Trophoblast cell (in vitro differentiated cells and primary cell): Measurements from ENCODE around the gene CCL25.

Experiments
- DNase-seq, 2 donors: peaks; one replicate each; pipeline ENCODE4 v3.0.0-alpha.2; 2016
- H2AFZ ChIP-seq: 2 replicates; pipeline ENCODE4 v1.6.1; 2013; ENCODE audit warnings: low read length, moderate library complexity, mild to moderate bottlenecking; ENCODE audit not compliant: insufficient read depth, poor library complexity
- H2AK5ac ChIP-seq: 2 replicates; pipeline ENCODE4 v1.6.1; 2013; ENCODE audit warnings: mild to moderate bottlenecking, low read length
- H2BK120ac ChIP-seq: 2 replicates; pipeline ENCODE4 v1.6.1; 2013; ENCODE audit warnings: low read length, mild to moderate bottlenecking, moderate library complexity; ENCODE audit not compliant: insufficient read depth, poor library complexity
- H2BK12ac ChIP-seq: 2 replicates; pipeline ENCODE4 v1.6.1; 2013; ENCODE audit warnings: mild to moderate bottlenecking, low read length, moderate library complexity
- H2BK5ac ChIP-seq: 2 replicates; pipeline ENCODE4 v1.6.1; 2013; ENCODE audit warnings: low read length, low read depth, moderate library complexity, mild to moderate bottlenecking; ENCODE audit not compliant: poor library complexity
- H3K14ac ChIP-seq: 2 replicates; pipeline ENCODE4 v1.6.1; 2013; ENCODE audit warnings: mild to moderate bottlenecking, low read length
- H3K18ac ChIP-seq: 2 replicates; pipeline ENCODE4 v1.6.1; 2013; ENCODE audit warnings: mild to moderate bottlenecking, low read length
- H3K23ac ChIP-seq: 2 replicates; pipeline ENCODE4 v1.6.1; 2013; ENCODE audit warnings: low read length
- H3K27ac ChIP-seq: 2 replicates; pipeline ENCODE4 v1.5.1; 2013; ENCODE audit warnings: low read depth, mild to moderate bottlenecking, inconsistent platforms, low read length, moderate library complexity
- H3K27me3 ChIP-seq: 2 replicates; pipeline ENCODE4 v1.6.1; 2013; ENCODE audit warnings: inconsistent platforms, mild to moderate bottlenecking, low read length, moderate library complexity; ENCODE audit not compliant: insufficient read depth
- H3K36me3 ChIP-seq, 2 experiments: 1 replicate in 1 of 2; 2 replicates in 1 of 2; pipeline ENCODE4 v1.6.1; 2013; ENCODE audit warnings: low read length in 2 of 2, mild to moderate bottlenecking in 2 of 2, moderate library complexity in 1 of 2; ENCODE audit not compliant: insufficient read depth in 2 of 2, control insufficient read depth in 1 of 2
- H3K4ac ChIP-seq: 2 replicates; pipeline ENCODE4 v1.6.1; 2013; ENCODE audit warnings: low read depth, mild to moderate bottlenecking, low read length, moderate library complexity
- H3K4me1 ChIP-seq, 2 experiments: 1 replicate in 1 of 2; 2 replicates in 1 of 2; pipeline ENCODE4 v1.6.1; 2013; ENCODE audit warnings: low read length in 2 of 2, mild to moderate bottlenecking in 2 of 2, moderate library complexity in 1 of 2; ENCODE audit not compliant: insufficient read depth in 2 of 2, control insufficient read depth in 1 of 2
- H3K4me2 ChIP-seq: 2 replicates; pipeline ENCODE4 v1.6.1; 2013; ENCODE audit warnings: inconsistent platforms, mild to moderate bottlenecking, low read length, moderate library complexity
- H3K4me3 ChIP-seq: 2 replicates; pipeline ENCODE4 v1.5.1; 2013; ENCODE audit warnings: mild to moderate bottlenecking, low read depth, low read length, inconsistent platforms
- H3K79me1 ChIP-seq: one replicate; pipeline ENCODE4 v1.6.1; 2013; ENCODE audit warnings: low read length
- H3K79me2 ChIP-seq: 2 replicates; pipeline ENCODE4 v1.6.1; 2013; ENCODE audit warnings: low read length, mild to moderate bottlenecking; ENCODE audit not compliant: control insufficient read depth, insufficient read depth, poor library complexity
- H3K9ac ChIP-seq: 2 replicates; pipeline ENCODE4 v1.6.1; 2013; ENCODE audit warnings: mild to moderate bottlenecking, low read length
- H3K9me3 ChIP-seq: 2 replicates; pipeline ENCODE4 v1.6.1; 2013; ENCODE audit warnings: low read depth, mild to moderate bottlenecking, control low read depth, inconsistent platforms, low read length; ENCODE audit not compliant: insufficient read depth
- H4K12ac ChIP-seq: 2 replicates; pipeline ENCODE4 v1.6.1; 2013; ENCODE audit warnings: low read depth, mild to moderate bottlenecking, low read length, moderate library complexity
- H4K8ac ChIP-seq: 2 replicates; pipeline ENCODE4 v1.6.1; 2013; ENCODE audit warnings: low read depth, mild to moderate bottlenecking, low read length, moderate library complexity
- H4K91ac ChIP-seq: one replicate; pipeline ENCODE4 v1.6.1; 2013; ENCODE audit warnings: low read depth, mild to moderate bottlenecking, low read length, moderate library complexity
- WGBS: extraction: QIAGEN DNeasy Blood & Tissue Kit; methylation state at CpG from one replicate; pipeline ENCODE4 v1.1.7; 2013; ENCODE audit warnings: missing lambda C conversion rate; ENCODE audit not compliant: insufficient read length, insufficient coverage; ENCODE audit errors: extremely low coverage; 5-methylcytosine and 5-hydroxymethylcytosine counted together

The CCL25 gene

GRCh38 chr19:8038815-8039214 is 13.7 kb upstream of the CCL25 start:
- no peak overlapping the region for H3K23ac ChIP-seq
- H3K18ac ChIP-seq = no peak overlapping the region
- no peak overlapping the region for H3K4ac ChIP-seq
- H4K91ac ChIP-seq = no peak overlapping the region
- no peak overlapping the region for H3K9ac ChIP-seq
- no peak overlapping the region for H2AK5ac ChIP-seq
- H2BK5ac ChIP-seq = no peak overlapping the region
- no peak overlapping the region for H3K4me2 ChIP-seq
- H3K4me1 ChIP-seq = peaks cover 0 to 2% of the 10 kb centered on the region in 2 experiments
- DNase-seq = no peak
- WGBS = no CpG with 5 or more reads among the region's 6 CpGs
- H2AFZ ChIP-seq = no peak overlapping the region
- H3K27me3 ChIP-seq = no peaks in the 10 kb centered on the region
- no peak overlapping the region for H2BK120ac ChIP-seq
- H4K8ac ChIP-seq = no peak overlapping the region
- H3K14ac ChIP-seq = no peak overlapping the region
- no peaks in the 10 kb centered on the region for H3K79me2 ChIP-seq
- H3K79me1 ChIP-seq = no peaks in the 10 kb centered on the region
- no peak overlapping the region for H3K4me3 ChIP-seq
- no peak overlapping the region for H2BK12ac ChIP-seq
- no peaks in the 10 kb centered on the region for H3K36me3 ChIP-seq
- H4K12ac ChIP-seq = no peak overlapping the region
- H3K27ac ChIP-seq = no peak overlapping the region
- peaks cover 2% of the 10 kb centered on the region for H3K9me3 ChIP-seq

- H3K27me3 ChIP-seq = no peaks in the 10 kb centered on the region
- no peaks in the 10 kb centered on the region for H3K79me1 ChIP-seq
- no peak for DNase-seq
- no peak overlapping the region for H4K12ac ChIP-seq
- H3K4me2 ChIP-seq = no peak overlapping the region
- H3K9me3 ChIP-seq = peaks cover 4% of the 10 kb centered on the region
- no peak overlapping the region for H2BK120ac ChIP-seq
- no peak overlapping the region for H4K91ac ChIP-seq
- no CpG with 5 or more reads among the region's 3 CpGs for WGBS
- no peak overlapping the region for H3K27ac ChIP-seq
- no peak overlapping the region for H3K4me3 ChIP-seq
- H3K4ac ChIP-seq = no peak overlapping the region
- H3K23ac ChIP-seq = no peak overlapping the region
- H3K18ac ChIP-seq = no peak overlapping the region
- H4K8ac ChIP-seq = no peak overlapping the region
- H2AK5ac ChIP-seq = no peak overlapping the region
- H3K14ac ChIP-seq = no peak overlapping the region
- H3K9ac ChIP-seq = no peak overlapping the region
- no peaks in the 10 kb centered on the region for H3K36me3 ChIP-seq
- H2AFZ ChIP-seq = no peak overlapping the region
- no peaks in the 10 kb centered on the region for H3K4me1 ChIP-seq
- no peaks in the 10 kb centered on the region for H3K79me2 ChIP-seq
- no peak overlapping the region for H2BK12ac ChIP-seq
- no peak overlapping the region for H2BK5ac ChIP-seq
These were observed 13.3 kb upstream of the CCL25 start for GRCh38 chr19:8039231-8039630.

GRCh38 chr19:8041531-8041931 is 11.0 kb upstream of the CCL25 start:
- no peak overlapping the region for H3K9ac ChIP-seq
- H3K79me1 ChIP-seq = no peaks in the 10 kb centered on the region
- H3K18ac ChIP-seq = no peak overlapping the region
- DNase-seq = no peak
- H3K23ac ChIP-seq = no peak overlapping the region
- no peak overlapping the region for H2BK120ac ChIP-seq
- H3K36me3 ChIP-seq = no peaks in the 10 kb centered on the region
- WGBS = no CpG with 5 or more reads among the region's 7 CpGs
- H3K27ac ChIP-seq = no peak overlapping the region
- H3K9me3 ChIP-seq = peaks cover 5% of the 10 kb centered on the region
- H3K27me3 ChIP-seq = no peaks in the 10 kb centered on the region
- H4K12ac ChIP-seq = no peak overlapping the region
- no peak overlapping the region for H3K4me3 ChIP-seq
- no peaks in the 10 kb centered on the region for H3K79me2 ChIP-seq
- H2AFZ ChIP-seq = no peak overlapping the region
- no peak overlapping the region for H4K8ac ChIP-seq
- H3K4me2 ChIP-seq = no peak overlapping the region
- H3K4ac ChIP-seq = no peak overlapping the region
- no peak overlapping the region for H2AK5ac ChIP-seq
- H4K91ac ChIP-seq = no peak overlapping the region
- no peak overlapping the region for H2BK5ac ChIP-seq
- H3K4me1 ChIP-seq = no peaks in the 10 kb centered on the region
- no peak overlapping the region for H3K14ac ChIP-seq
- no peak overlapping the region for H2BK12ac ChIP-seq

GRCh38 chr19:8042900-8043299 is 9.7 kb upstream of the CCL25 start:
- Histone ChIP-seq H4K8ac (no peak overlapping the region), H3K79me2 (no peaks in the 10 kb centered on the region), H2BK120ac (no peak overlapping the region), H3K4me3 (no peak overlapping the region), H4K91ac (no peak overlapping the region), H2AFZ (no peak overlapping the region), H3K9ac (no peak overlapping the region), H3K27me3 (no peaks in the 10 kb centered on the region), H3K4me1 (no peaks in the 10 kb centered on the region), H2AK5ac (no peak overlapping the region), H3K36me3 (no peaks in the 10 kb centered on the region), H3K18ac (no peak overlapping the region), H2BK5ac (no peak overlapping the region), H3K27ac (no peak overlapping the region), H2BK12ac (no peak overlapping the region), H3K9me3 (peaks cover 5% of the 10 kb centered on the region), H3K23ac (no peak overlapping the region), H3K4ac (no peak overlapping the region), H4K12ac (no peak overlapping the region), H3K79me1 (no peaks in the 10 kb centered on the region), H3K14ac (no peak overlapping the region), H3K4me2 (no peak overlapping the region)
- no CpG with 5 or more reads among the region's 9 CpGs for WGBS
- DNase-seq = no peak
